Right lobe of liver (tissue), 6 donors: ENCODE measurements around the gene TTC7B. TPM values are rescaled to one million over a fixed set of nuclear protein-coding genes. Genes with fewer than 3 reads are reported as not detected.
"Not testable (repeated sequence)": the region's sequence is repeated elsewhere in the genome, so short reads cannot be mapped to it uniquely, and the experiment has no call there.

Source experiments
- ATAC-seq, 4 donors: fragments of 200-7000 bp; cut with Tn5 transposase; one replicate each; pipeline ENCODE4 v1.9.1; 2020; ENCODE audit warnings: mild to moderate bottlenecking in 4 of 4, moderate library complexity in 4 of 4
- DNase-seq, 3 donors: peaks; one replicate each; pipeline ENCODE4 v3.0.0-alpha.2; 2020
- H3K27ac ChIP-seq, 3 donors: fragments of 200-600 bp; one replicate each; pipeline ENCODE4 v1.8.0; 2022
- H3K27me3 ChIP-seq, 2 donors: fragments of 200-600 bp; one replicate each; pipeline ENCODE4 v1.8.0; 2022
- H3K36me3 ChIP-seq, 4 donors: fragments of 200-600 bp; sonication (generic) in 1 of 4; one replicate each; pipeline versions ENCODE4 v1.5.1 to v1.8.0; 2017 to 2022; ENCODE audit warnings: control low read depth in 1 of 4
- H3K4me1 ChIP-seq, 4 donors: fragments of 200-600 bp; sonication (generic) in 1 of 4; one replicate each; pipeline versions ENCODE4 v1.5.1 to v1.8.0; 2017 to 2022; ENCODE audit warnings: control low read depth in 1 of 4
- H3K4me3 ChIP-seq, 3 donors: fragments of 200-600 bp; one replicate each; pipeline ENCODE4 v1.8.0; 2022
- H3K9me3 ChIP-seq, 4 donors: fragments of 200-600 bp; sonication (generic) in 1 of 4; one replicate each; pipeline versions ENCODE4 v1.5.1 to v1.8.0; 2017 to 2022; ENCODE audit warnings: control low read depth in 1 of 4
- CTCF ChIP-seq, 4 donors: fragments of 200-600 bp in 3 of 4; fragments of 450-650 bp in 1 of 4; IDR thresholded peaks; one replicate each; pipeline versions ENCODE4 v1.5.1 to v1.8.0; 2016 to 2022; ENCODE audit warnings: antibody characterized with exemption in 4 of 4, mild to moderate bottlenecking in 2 of 4
- POLR2A ChIP-seq: fragments of 450-650 bp; IDR thresholded peaks from one replicate; pipeline ENCODE4 v1.6.1; 2017; ENCODE audit warnings: antibody characterized with exemption, mild to moderate bottlenecking
- WGBS: methylation state at CpG from one replicate; pipeline ENCODE4 v1.1.6; 2018; ENCODE audit warnings: low coverage, low lambda C conversion rate; ENCODE audit not compliant: insufficient coverage; ENCODE audit errors: missing lambda C conversion rate; 5-methylcytosine and 5-hydroxymethylcytosine counted together
- intact Hi-C, 2 donors: fragments of 100-400 bp; cut with DNase I; formaldehyde crosslinking; loops; one replicate each; pipeline versions ENCODE4 v1.11.2 to v1.14.1; 2022
- total RNA-seq, 6 experiments: library from RNA; depleted of rRNA in 2 of 6; stranded (reverse); fragments of >200 nt in 2 of 6; fragmentation: NEBNext Ultra II Directional in 3 of 6; extraction: Animal tissue kit (Norgen Biotek cat#: 25700) in 3 of 6; gene quantifications; one replicate each; pipeline versions ENCODE4 v1.1.0 to v1.2.4, GENCODE V29; 2016 to 2023
- donor health status: DM: no; HTN: yes; CAD: no.
- donor health status: DM: no; HTN: no; CAD: no.
- donor health status: DM: no; HTN: no; CAD: no.
- donor health status: DM: no; HTN: yes; CAD: no.
- donor health status: DM: no; HTN: yes; CAD: no.

Gene TTC7B
- total RNA-seq, 6 experiments from 2014 or later = 18.4 to 56.1 (median 37.5) TPM

GRCh38 chr14:90827919-90828610 lies 11.8 kb upstream of the TTC7B start:
- Histone ChIP-seq H3K36me3 (no peaks in the 10 kb centered on the region), H3K9me3 (no peaks in the 10 kb centered on the region), H3K4me3 (peak overlapping the region; percentile 20 to 37 (median 35)), H3K27ac (peak overlapping the region; percentile 77 to 87 (median 86)), H3K4me1 (peaks cover 0 to 11% (median 0%) of the 10 kb centered on the region in 4 donors), H3K27me3 (no peaks in the 10 kb centered on the region)
- intact Hi-C loops = loop anchor here in 1 of 2 donors (10.0 kb wide), 1 partner anchor 53 kb away; no protein-coding TSS in a partner anchor
- 5% methylated on average over 28 of the region's 42 CpGs for WGBS
- ATAC-seq = peak; percentile 98 to 99 (median 99)
- DNase-seq = peak; percentile 96 to 97 (median 97)
- TF ChIP-seq CTCF (IDR thresholded peaks at IDR 0.05) (no peak), POLR2A (peak; percentile 81)

GRCh38 chr14:90823542-90823941 lies 7.3 kb upstream of the TTC7B start:
- not testable (repeated sequence) for H3K27me3 ChIP-seq, H3K36me3 ChIP-seq, H3K27ac ChIP-seq, DNase-seq, H3K9me3 ChIP-seq, H3K4me3 ChIP-seq, ATAC-seq
- H3K4me1 ChIP-seq = peaks cover 0 to 33% (median 12%) of the 10 kb centered on the region in 4 donors
- 71% methylated on average over 3 of the region's 4 CpGs for WGBS
- intact Hi-C loops = loop anchor here in 1 of 2 donors (10.0 kb wide), 1 partner anchor 49 kb away; no protein-coding TSS in a partner anchor

- DNase-seq = peak; percentile 66 to 70 (median 69)
- TF ChIP-seq CTCF (IDR thresholded peaks at IDR 0.05) = no peak
- TF ChIP-seq POLR2A = no peak
- peak; percentile 39 to 46 (median 42) for ATAC-seq
- no peaks in the 10 kb centered on the region for H3K27me3 ChIP-seq
- intact Hi-C loops = loop anchor here in 1 of 2 donors (10.0 kb wide), 1 partner anchor 46 kb away; no protein-coding TSS in a partner anchor
- WGBS = 24% methylated on average over 9 of the region's 11 CpGs
- peaks cover 0 to 44% (median 21%) of the 10 kb centered on the region in 4 donors for H3K4me1 ChIP-seq
- no peaks in the 10 kb centered on the region for H3K9me3 ChIP-seq
- no peaks in the 10 kb centered on the region for H3K36me3 ChIP-seq
- H3K4me3 ChIP-seq = no peak overlapping the region
- no peak overlapping the region for H3K27ac ChIP-seq
Measured at GRCh38 chr14:90820958-90821357, 4.7 kb upstream of the TTC7B start.

- no peaks in the 10 kb centered on the region for H3K9me3 ChIP-seq
- peak in 2 of 3 donors; percentile 82 to 84 for DNase-seq
- H3K27ac ChIP-seq = peak overlapping the region in 2 of 3 donors; percentile 76 to 86
- H3K27me3 ChIP-seq = no peaks in the 10 kb centered on the region
- intact Hi-C loops = loop anchor here (5.0 to 10.0 kb wide), 2 partner anchors 38 to 45 kb away; no protein-coding TSS in a partner anchor
- WGBS = 47% methylated on average over 4 of the region's 5 CpGs
- TF ChIP-seq CTCF (IDR thresholded peaks at IDR 0.05) (no peak), POLR2A (no peak)
- no peaks in the 10 kb centered on the region for H3K36me3 ChIP-seq
- H3K4me3 ChIP-seq = no peak overlapping the region
- peaks cover 0 to 45% (median 22%) of the 10 kb centered on the region in 4 donors for H3K4me1 ChIP-seq
- ATAC-seq = peak in 3 of 4 donors; percentile 18 to 51 (median 43)
Measured at GRCh38 chr14:90819734-90820393, 3.6 kb upstream of the TTC7B start.
